Loucy (cell line): ENCODE data around the gene BCAT1.

Source experiments
- H2AFZ ChIP-seq: fragments of 200-600 bp; sonication (generic); 2 replicates; pipeline ENCODE4 v1.6.0; 2016; ENCODE audit warnings: antibody characterized with exemption, mild to moderate bottlenecking, low read length, moderate library complexity
- H3F3A ChIP-seq: fragments of 200-600 bp; 2 replicates; pipeline ENCODE4 v1.6.0; 2016; ENCODE audit warnings: antibody characterized with exemption, low read depth, mild to moderate bottlenecking
- H3K27me3 ChIP-seq: fragments of 200-600 bp; sonication (generic); 2 replicates; pipeline ENCODE4 v1.6.1; 2014; ENCODE audit warnings: low read length, mild to moderate bottlenecking; ENCODE audit not compliant: insufficient read depth, poor library complexity, severe bottlenecking
- H3K36me3 ChIP-seq: fragments of 200-600 bp; sonication (generic); 2 replicates; pipeline ENCODE4 v1.6.1; 2016; ENCODE audit warnings: low read length; ENCODE audit not compliant: insufficient read depth
- H3K4me1 ChIP-seq: fragments of 200-600 bp; sonication (generic); 2 replicates; pipeline ENCODE4 v1.5.1; 2014; ENCODE audit warnings: low read length, mild to moderate bottlenecking; ENCODE audit not compliant: insufficient read depth, poor library complexity, severe bottlenecking
- H3K4me2 ChIP-seq: fragments of 200-600 bp; sonication (generic); 2 replicates; pipeline ENCODE4 v1.6.0; 2014; ENCODE audit warnings: antibody characterized with exemption, low read length, low read depth, mild to moderate bottlenecking; ENCODE audit not compliant: poor library complexity, severe bottlenecking
- H3K4me3 ChIP-seq: fragments of 200-600 bp; sonication (generic); 2 replicates; pipeline ENCODE4 v1.5.1; 2014; ENCODE audit warnings: low read length, mild to moderate bottlenecking, mixed read lengths; ENCODE audit not compliant: poor library complexity, severe bottlenecking
- H3K79me2 ChIP-seq: fragments of 200-600 bp; sonication (generic); 2 replicates; pipeline ENCODE4 v1.6.1; 2014; ENCODE audit warnings: low read length; ENCODE audit not compliant: insufficient read depth
- H3K9ac ChIP-seq: fragments of 200-600 bp; sonication (generic); 2 replicates; pipeline ENCODE4 v1.6.0; 2014; ENCODE audit warnings: mild to moderate bottlenecking, low read depth, low read length, moderate library complexity; ENCODE audit not compliant: poor library complexity, severe bottlenecking
- H3K9me2 ChIP-seq: fragments of 200-600 bp; sonication (generic); replicated peaks from 2 replicates; pipeline ENCODE4 v1.6.1; 2016; ENCODE audit warnings: low read depth, low read length, mixed read lengths
- H3K9me3 ChIP-seq: fragments of 200-600 bp; sonication (generic); 2 replicates; pipeline ENCODE4 v1.6.1; 2014; ENCODE audit warnings: mild to moderate bottlenecking, antibody characterized with exemption, low read length, low read depth; ENCODE audit not compliant: insufficient read depth
- H4K20me1 ChIP-seq: fragments of 200-600 bp; sonication (generic); 2 replicates; pipeline ENCODE4 v1.6.0; 2014; ENCODE audit warnings: antibody characterized with exemption, low read length, mild to moderate bottlenecking; ENCODE audit not compliant: insufficient read depth, poor library complexity, severe bottlenecking
- EZH2phosphoT487 ChIP-seq: fragments of 200-600 bp; IDR thresholded peaks from 2 replicates; pipeline ENCODE4 v1.6.1; 2018; ENCODE audit warnings: antibody characterized with exemption, mild to moderate bottlenecking, moderate library complexity, borderline replicate concordance
- TF ChIP-seq, protein P1 (sequence below): fragments of 200-600 bp; sonication (generic); conservative IDR thresholded peaks from 2 replicates; pipeline ENCODE4 v1.5.1; 2014; ENCODE audit warnings: mild to moderate bottlenecking, antibody characterized with exemption, low read length

The BCAT1 gene

DNA sequence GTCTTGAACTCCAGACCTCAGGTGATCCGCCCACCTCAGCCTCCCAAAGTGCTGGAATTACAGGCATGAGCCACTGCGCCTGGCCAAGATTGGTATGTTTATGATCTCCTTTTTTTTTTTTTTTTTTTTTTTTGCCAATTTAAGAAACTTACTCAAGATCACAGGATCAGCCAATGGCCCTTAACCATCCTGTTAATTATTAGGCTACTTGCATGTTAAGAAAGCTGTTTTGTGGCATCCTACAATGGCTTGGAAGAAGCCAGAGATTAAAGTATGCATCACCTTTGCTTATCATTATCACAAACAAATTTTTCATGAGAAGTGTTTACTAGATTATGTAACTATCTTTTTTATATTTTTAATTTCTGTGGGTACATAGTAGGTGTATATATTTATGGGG is 140.2 kb downstream of the BCAT1 start:
- Histone ChIP-seq H3K27me3 (no peaks in the 10 kb centered on the region), H3K9ac (no peak overlapping the region), H3K4me2 (no peak overlapping the region), H4K20me1 (no peaks in the 10 kb centered on the region), H3K4me1 (peaks cover 16% of the 10 kb centered on the region), H3K79me2 (no peaks in the 10 kb centered on the region), H3K9me2 (no peaks in the 10 kb centered on the region), H3F3A (peaks cover 9% of the 10 kb centered on the region), H3K9me3 (peaks cover 10% of the 10 kb centered on the region; the same call in 1 of the 2 replicates), H2AFZ (no peak overlapping the region), H3K4me3 (no peak overlapping the region), H3K36me3 (no peaks in the 10 kb centered on the region)
- TF ChIP-seq, protein P1, sequence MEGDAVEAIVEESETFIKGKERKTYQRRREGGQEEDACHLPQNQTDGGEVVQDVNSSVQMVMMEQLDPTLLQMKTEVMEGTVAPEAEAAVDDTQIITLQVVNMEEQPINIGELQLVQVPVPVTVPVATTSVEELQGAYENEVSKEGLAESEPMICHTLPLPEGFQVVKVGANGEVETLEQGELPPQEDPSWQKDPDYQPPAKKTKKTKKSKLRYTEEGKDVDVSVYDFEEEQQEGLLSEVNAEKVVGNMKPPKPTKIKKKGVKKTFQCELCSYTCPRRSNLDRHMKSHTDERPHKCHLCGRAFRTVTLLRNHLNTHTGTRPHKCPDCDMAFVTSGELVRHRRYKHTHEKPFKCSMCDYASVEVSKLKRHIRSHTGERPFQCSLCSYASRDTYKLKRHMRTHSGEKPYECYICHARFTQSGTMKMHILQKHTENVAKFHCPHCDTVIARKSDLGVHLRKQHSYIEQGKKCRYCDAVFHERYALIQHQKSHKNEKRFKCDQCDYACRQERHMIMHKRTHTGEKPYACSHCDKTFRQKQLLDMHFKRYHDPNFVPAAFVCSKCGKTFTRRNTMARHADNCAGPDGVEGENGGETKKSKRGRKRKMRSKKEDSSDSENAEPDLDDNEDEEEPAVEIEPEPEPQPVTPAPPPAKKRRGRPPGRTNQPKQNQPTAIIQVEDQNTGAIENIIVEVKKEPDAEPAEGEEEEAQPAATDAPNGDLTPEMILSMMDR = no peak
- no peak for TF ChIP-seq EZH2phosphoT487

DNA sequence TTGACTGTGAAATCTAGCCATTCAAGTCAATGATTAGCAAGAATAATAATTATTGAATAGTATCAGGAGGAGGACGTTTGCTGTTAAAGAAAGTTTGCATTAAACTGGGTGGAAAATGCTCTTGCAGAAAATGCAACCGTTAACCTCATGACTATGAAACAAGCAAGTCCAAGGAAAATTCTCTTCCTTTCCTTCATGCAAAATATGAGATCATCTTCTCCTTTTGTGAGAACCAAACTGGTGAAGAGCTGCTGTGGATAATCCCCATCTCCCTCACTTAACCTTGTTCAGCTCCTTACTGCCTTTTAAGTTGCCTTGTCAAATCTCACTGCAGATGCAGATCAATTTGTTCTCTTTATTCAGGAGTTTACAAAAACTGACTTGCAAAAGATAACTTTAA is 142.5 kb downstream of the BCAT1 start:
- H3K36me3 ChIP-seq = no peaks in the 10 kb centered on the region; the same call in 1 of the 2 replicates
- H3F3A ChIP-seq = peaks cover 21% of the 10 kb centered on the region
- no peaks in the 10 kb centered on the region for H3K79me2 ChIP-seq
- H3K4me3 ChIP-seq = no peak overlapping the region
- TF ChIP-seq EZH2phosphoT487 = no peak
- TF ChIP-seq, protein P1 = no peak
- H3K9ac ChIP-seq = no peak overlapping the region
- no peaks in the 10 kb centered on the region for H3K9me2 ChIP-seq
- H3K4me1 ChIP-seq = peaks cover 16% of the 10 kb centered on the region
- no peak overlapping the region for H3K4me2 ChIP-seq
- H3K9me3 ChIP-seq = peaks cover 27% of the 10 kb centered on the region
- no peaks in the 10 kb centered on the region for H4K20me1 ChIP-seq
- no peak overlapping the region for H2AFZ ChIP-seq
- H3K27me3 ChIP-seq = no peaks in the 10 kb centered on the region

- H3K36me3 ChIP-seq = no peaks in the 10 kb centered on the region; the same call in 1 of the 2 replicates
- no peak overlapping the region for H2AFZ ChIP-seq
- H3K79me2 ChIP-seq = no peaks in the 10 kb centered on the region
- no peaks in the 10 kb centered on the region for H4K20me1 ChIP-seq
- peak overlapping the region; percentile 67 for H3K4me2 ChIP-seq
- peaks cover 18% of the 10 kb centered on the region for H3K4me1 ChIP-seq
- H3K9me2 ChIP-seq = no peaks in the 10 kb centered on the region
- peaks cover 19% of the 10 kb centered on the region for H3F3A ChIP-seq
- no peaks in the 10 kb centered on the region for H3K27me3 ChIP-seq
- no peak for TF ChIP-seq EZH2phosphoT487
- H3K4me3 ChIP-seq = peak overlapping the region; percentile 40
- H3K9ac ChIP-seq = no peak overlapping the region
- H3K9me3 ChIP-seq = peaks cover 31% of the 10 kb centered on the region
These were observed 145.3 kb downstream of the BCAT1 start for GRCh38 chr12:24803430-24804245.
